Measurements from ENCODE around the gene AP2A2.

AP2A2 gene

GRCh38 chr11:1032310-1032891 is 106.7 kb downstream of the AP2A2 start:
- no peak for DNase-seq

GRCh38 chr11:1033016-1033798 is 107.5 kb downstream of the AP2A2 start:
- DNase-seq: no peak

- DNase-seq: no peak
Measured at GRCh38 chr11:1034001-1034400, 108.3 kb downstream of the AP2A2 start.

GRCh38 chr11:1034456-1035295 is 109.0 kb downstream of the AP2A2 start:
- DNase-seq: no peak

GRCh38 chr11:1035577-1036283 is 110.1 kb downstream of the AP2A2 start:
- DNase-seq: no peak

GRCh38 chr11:1036303-1036923 is 110.7 kb downstream of the AP2A2 start, which contains the start of gene MUC6:
Gene MUC6, minus strand, starts transcription at chr11:1036718. Its CDS starts 63 bp downstream, at chr11:1036655.
- DNase-seq: no peak

- no peak for DNase-seq
Measured at GRCh38 chr11:1036931-1037330, 111.3 kb downstream of the AP2A2 start.

- DNase-seq: no peak
Measured at GRCh38 chr11:1037506-1038055, 111.9 kb downstream of the AP2A2 start.

GRCh38 chr11:1038361-1038760 is 112.7 kb downstream of the AP2A2 start:
- DNase-seq: no peak

GRCh38 chr11:1038921-1039320 is 113.3 kb downstream of the AP2A2 start:
- no peak for DNase-seq

GRCh38 chr11:1039481-1040427 is 114.1 kb downstream of the AP2A2 start:
- no peak for DNase-seq

- DNase-seq: no peak
Measured at GRCh38 chr11:1040428-1041148, 114.9 kb downstream of the AP2A2 start.

GRCh38 chr11:1041149-1041467 is 115.4 kb downstream of the AP2A2 start:
- no peak for DNase-seq

GRCh38 chr11:1041471-1041870 is 115.8 kb downstream of the AP2A2 start:
- DNase-seq: no peak

- no peak for DNase-seq
Measured at GRCh38 chr11:1041936-1042608, 116.4 kb downstream of the AP2A2 start.

- no peak for DNase-seq
Measured at GRCh38 chr11:1042626-1043562, 117.2 kb downstream of the AP2A2 start.

- no peak for DNase-seq
Measured at GRCh38 chr11:1043563-1044096, 118.0 kb downstream of the AP2A2 start.

- no peak for DNase-seq
Measured at GRCh38 chr11:1044160-1044559, 118.5 kb downstream of the AP2A2 start.

Data from activated CD4-positive, alpha-beta T cell treated with anti-CD3 and anti-CD28 coated beads, Interleukin-2, Interleukin-6, amounts not matched to agents 100 ng/mL and 50 ng/mL, durations not matched to agents 16 hours and 8 hours (primary cell).